Neutrophil (primary cell): ENCODE data around the gene PSMD4.

ENCODE experiments used
- H3K27ac ChIP-seq: fragments of 200-600 bp; sonication (generic); 2 replicates; pipeline ENCODE4 v1.5.1; 2016; ENCODE audit warnings: mild to moderate bottlenecking, moderate library complexity
- H3K27me3 ChIP-seq: fragments of 200-600 bp; sonication (generic); 2 replicates; pipeline ENCODE4 v1.6.0; 2016; ENCODE audit warnings: mild to moderate bottlenecking
- H3K36me3 ChIP-seq: fragments of 200-600 bp; sonication (generic); 2 replicates; pipeline ENCODE4 v1.5.1; 2017
- H3K4me1 ChIP-seq, 2 experiments: fragments of 200-600 bp in 1 of 2; sonication (generic) in 1 of 2; 1 replicate in 1 of 2; 2 replicates in 1 of 2; pipeline versions ENCODE4 v1.5.1 to v1.6.1; 2013 to 2016; ENCODE audit warnings: low read depth in 1 of 2, low read length in 1 of 2, mild to moderate bottlenecking in 1 of 2, moderate library complexity in 1 of 2; ENCODE audit not compliant: control insufficient read depth in 1 of 2, insufficient read depth in 1 of 2
- H3K4me3 ChIP-seq, 2 experiments: fragments of 200-600 bp in 1 of 2; sonication (generic) in 1 of 2; 1 replicate in 1 of 2; 2 replicates in 1 of 2; pipeline ENCODE4 v1.5.1; 2013 to 2016; ENCODE audit warnings: low read depth in 1 of 2, low read length in 1 of 2, mild to moderate bottlenecking in 1 of 2, moderate library complexity in 1 of 2
- H3K9me3 ChIP-seq: fragments of 200-600 bp; sonication (generic); 2 replicates; pipeline ENCODE4 v1.5.1; 2016
- TF ChIP-seq, protein P1 (sequence below): fragments of 200-600 bp; sonication (generic); IDR thresholded peaks from 2 replicates; pipeline ENCODE4 v1.5.1; 2016; ENCODE audit warnings: antibody characterized with exemption

PSMD4 gene

GRCh38 chr1:151242442-151242841 lies 12.1 kb upstream of the PSMD4 start:
- Histone ChIP-seq H3K27me3 (no peaks in the 10 kb centered on the region), H3K4me3 (no peak overlapping the region), H3K4me1 (no peaks in the 10 kb centered on the region), H3K9me3 (no peaks in the 10 kb centered on the region), H3K36me3 (peaks cover 95% of the 10 kb centered on the region), H3K27ac (no peak overlapping the region)
- TF ChIP-seq, protein P1, sequence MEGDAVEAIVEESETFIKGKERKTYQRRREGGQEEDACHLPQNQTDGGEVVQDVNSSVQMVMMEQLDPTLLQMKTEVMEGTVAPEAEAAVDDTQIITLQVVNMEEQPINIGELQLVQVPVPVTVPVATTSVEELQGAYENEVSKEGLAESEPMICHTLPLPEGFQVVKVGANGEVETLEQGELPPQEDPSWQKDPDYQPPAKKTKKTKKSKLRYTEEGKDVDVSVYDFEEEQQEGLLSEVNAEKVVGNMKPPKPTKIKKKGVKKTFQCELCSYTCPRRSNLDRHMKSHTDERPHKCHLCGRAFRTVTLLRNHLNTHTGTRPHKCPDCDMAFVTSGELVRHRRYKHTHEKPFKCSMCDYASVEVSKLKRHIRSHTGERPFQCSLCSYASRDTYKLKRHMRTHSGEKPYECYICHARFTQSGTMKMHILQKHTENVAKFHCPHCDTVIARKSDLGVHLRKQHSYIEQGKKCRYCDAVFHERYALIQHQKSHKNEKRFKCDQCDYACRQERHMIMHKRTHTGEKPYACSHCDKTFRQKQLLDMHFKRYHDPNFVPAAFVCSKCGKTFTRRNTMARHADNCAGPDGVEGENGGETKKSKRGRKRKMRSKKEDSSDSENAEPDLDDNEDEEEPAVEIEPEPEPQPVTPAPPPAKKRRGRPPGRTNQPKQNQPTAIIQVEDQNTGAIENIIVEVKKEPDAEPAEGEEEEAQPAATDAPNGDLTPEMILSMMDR = no peak

DNA sequence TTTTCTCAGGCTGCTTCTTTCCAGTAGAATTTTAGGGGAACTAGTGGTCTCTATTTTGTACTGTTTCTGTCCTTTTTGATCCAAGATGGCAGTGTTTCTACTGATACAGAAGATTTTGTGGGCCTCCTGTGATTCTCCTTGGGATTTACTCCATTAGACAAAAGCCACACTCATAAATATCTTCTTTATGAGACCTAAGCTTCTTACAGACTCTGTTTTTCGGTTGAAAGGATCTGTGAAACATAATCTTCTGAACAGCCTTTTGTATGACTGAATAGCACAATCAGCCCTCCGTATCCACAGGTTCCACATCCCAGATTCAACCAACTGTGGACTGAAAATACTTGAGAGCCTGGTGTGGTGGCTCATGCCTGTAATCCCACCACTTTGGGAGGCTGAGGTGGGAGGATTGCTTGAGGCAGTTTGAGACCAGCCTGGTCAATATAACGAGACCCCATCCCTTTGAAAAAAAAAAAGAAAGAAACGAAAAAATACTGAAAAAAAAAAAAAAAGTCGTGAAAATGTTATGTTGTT lies 10.8 kb upstream of the PSMD4 start:
- TF ChIP-seq, protein P1 = no peak
- H3K4me1 ChIP-seq = no peaks in the 10 kb centered on the region
- H3K9me3 ChIP-seq = no peaks in the 10 kb centered on the region
- peaks cover 95% of the 10 kb centered on the region for H3K36me3 ChIP-seq
- H3K27ac ChIP-seq = no peak overlapping the region
- H3K27me3 ChIP-seq = no peaks in the 10 kb centered on the region
- no peak overlapping the region for H3K4me3 ChIP-seq

DNA sequence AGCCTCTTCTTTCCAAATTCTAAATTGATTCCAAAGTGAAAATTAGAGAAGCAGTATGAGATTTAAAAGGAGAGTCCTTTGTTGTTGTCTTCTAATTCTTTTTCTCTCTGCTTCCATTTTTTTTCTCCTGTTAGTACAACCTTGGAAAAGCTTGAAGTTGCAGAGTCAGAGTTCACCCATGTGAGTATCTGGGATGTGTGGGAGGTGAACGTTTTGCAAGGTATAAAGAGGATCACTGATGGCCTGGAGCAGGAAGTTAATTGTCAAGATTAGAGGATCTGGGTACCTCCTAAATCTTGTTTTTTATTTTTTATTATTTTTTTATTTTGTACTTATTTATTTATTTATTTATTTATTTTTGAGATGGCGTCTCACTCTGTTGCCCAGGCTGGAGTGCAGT lies 7.7 kb upstream of the PSMD4 start:
- H3K9me3 ChIP-seq = no peaks in the 10 kb centered on the region
- H3K27ac ChIP-seq = no peak overlapping the region
- peaks cover 78% of the 10 kb centered on the region for H3K36me3 ChIP-seq
- no peaks in the 10 kb centered on the region for H3K27me3 ChIP-seq
- TF ChIP-seq, protein P1 = no peak
- no peak overlapping the region for H3K4me3 ChIP-seq
- H3K4me1 ChIP-seq = no peaks in the 10 kb centered on the region

DNA sequence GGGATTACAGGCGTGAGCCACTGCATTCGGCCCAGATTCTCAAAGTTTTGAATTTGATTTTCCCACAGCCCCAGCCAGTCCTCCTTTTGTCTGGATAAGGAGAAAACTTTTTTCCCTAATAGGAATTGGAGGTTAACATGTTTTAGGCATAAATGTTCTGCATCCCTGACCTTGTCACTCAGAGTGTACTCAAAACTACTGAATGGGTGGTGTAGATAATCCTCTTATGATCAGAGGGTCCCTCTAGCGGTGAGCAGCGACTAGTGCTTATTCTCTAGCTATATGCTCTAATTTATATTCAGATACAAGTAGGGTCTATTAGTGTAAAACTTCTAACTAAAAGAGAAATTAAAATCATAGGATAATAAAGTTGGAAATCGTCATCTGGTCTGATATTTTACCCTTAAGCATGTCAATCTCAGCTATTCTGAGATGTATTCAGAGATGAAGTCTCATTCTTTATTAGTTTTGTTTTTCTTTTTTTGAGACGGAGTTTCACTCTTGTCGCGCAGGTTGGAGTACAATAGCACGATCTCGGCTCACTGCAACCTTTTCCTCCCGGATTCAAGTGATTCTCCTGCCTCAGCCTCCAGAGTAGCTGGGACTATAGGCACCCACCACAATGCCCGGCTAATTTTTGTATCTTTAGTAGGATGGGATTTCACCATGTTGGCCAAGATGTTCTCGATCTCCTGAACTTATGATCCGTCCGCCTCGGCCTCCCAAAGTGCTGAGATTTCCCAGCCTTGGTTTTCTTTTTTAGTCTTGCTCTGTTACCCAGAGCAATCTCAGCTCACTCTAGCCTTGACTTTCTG lies 2.7 kb upstream of the PSMD4 start:
- Histone ChIP-seq H3K9me3 (no peaks in the 10 kb centered on the region), H3K27ac (peak overlapping the region; percentile 25), H3K27me3 (no peaks in the 10 kb centered on the region), H3K4me1 (peaks cover 15 to 16% of the 10 kb centered on the region in 2 experiments), H3K36me3 (peaks cover 31% of the 10 kb centered on the region), H3K4me3 (no peak overlapping the region)
- TF ChIP-seq, protein P1 = peak; percentile 82

- H3K4me3 ChIP-seq = peak overlapping the region; percentile 69 to 84
Measured at GRCh38 chr1:151255381-151255780, 847 bp downstream of the PSMD4 start.

More at GRCh38 chr1:151255381-151255780, 847 bp downstream of the PSMD4 start:
- Histone ChIP-seq H3K27me3 (no peaks in the 10 kb centered on the region), H3K9me3 (no peaks in the 10 kb centered on the region), H3K4me1 (peaks cover 15 to 16% of the 10 kb centered on the region in 2 experiments), H3K36me3 (no peaks in the 10 kb centered on the region), H3K27ac (peak overlapping the region; percentile 90)
- TF ChIP-seq, protein P1 = no peak
